ENCODE data around the gene FANCC. TPM values are rescaled to one million over a fixed set of nuclear protein-coding genes. Genes with fewer than 3 reads are reported as not detected.

FANCC gene
- total and polyA plus RNA-seq, 2 of the 13 experiments (the other 11 are each of a cell fraction or from before 2014, with no cell fraction given): 7.4 to 8.6 TPM

DNA sequence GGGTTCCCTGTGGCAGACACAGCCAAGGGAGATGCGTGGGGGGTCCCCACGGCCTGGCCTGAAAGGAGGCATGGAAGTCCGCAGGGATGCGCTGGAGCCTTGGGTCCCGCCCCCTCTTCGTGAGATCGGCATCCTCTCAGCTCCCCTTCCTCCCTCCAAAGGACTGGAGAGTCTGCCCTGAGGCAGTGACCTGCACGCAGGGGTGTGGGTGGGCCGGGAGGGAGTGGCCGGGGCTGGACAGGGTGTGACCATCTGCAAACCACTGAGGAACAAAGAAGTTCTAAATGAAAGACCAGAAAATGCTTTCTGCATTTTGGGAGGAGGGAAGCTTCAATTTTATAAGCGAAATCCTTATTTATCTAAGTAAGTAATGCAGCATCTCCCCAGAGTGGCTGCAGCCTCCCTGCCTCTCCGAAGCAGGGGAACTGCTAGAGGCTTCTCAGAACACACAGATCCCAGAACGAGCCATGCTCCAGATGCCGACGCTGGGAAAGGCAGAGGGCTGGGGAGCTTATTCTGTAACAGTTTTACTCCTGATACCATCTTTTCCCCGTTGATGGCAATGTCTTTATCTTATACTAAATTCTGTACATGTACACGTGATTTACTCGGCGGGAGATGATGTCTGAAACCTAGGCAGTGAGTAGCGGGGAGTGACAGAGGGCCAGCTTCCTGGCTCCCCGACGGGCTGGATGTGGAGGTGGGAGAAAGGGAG lies 221.7 kb downstream of the FANCC start:
- ChIA-PET CTCF (ENCODE audit: low intra/inter-chr PET ratio, low total read pairs) (no interaction called here), POLR2A (no interaction called here)
- Histone ChIP-seq H3K9ac (ENCODE audit: insufficient read depth, low read depth, low read length) (no peak overlapping the region), H3K4me3 (replicated peaks in 1 of 3; ENCODE audit: insufficient read depth in 1 of 3, low read depth in 2 of 3, low read length in 3 of 3) (no peak overlapping the region), H2AFZ (ENCODE audit: low read length) (no peak overlapping the region), H3K79me2 (ENCODE audit: insufficient read depth, low read length) (no peaks in the 10 kb centered on the region), H3K27me3 (ENCODE audit: control insufficient read depth in 1 of 2, insufficient read depth in 2 of 2, low read length in 2 of 2) (no peaks in the 10 kb centered on the region), H3K36me3 (replicated peaks in 1 of 2; ENCODE audit: control insufficient read depth in 1 of 2, insufficient read depth in 2 of 2, low read length in 2 of 2) (peaks cover 3 to 9% of the 10 kb centered on the region in 2 experiments; a peak in 3 of 5 replicates), H3K4me2 (ENCODE audit: low read depth, low read length) (no peak overlapping the region), H3K4me1 (ENCODE audit: insufficient read depth, low read length) (peaks cover 12% of the 10 kb centered on the region), H3K9me3 (ENCODE audit: low read length) (no peaks in the 10 kb centered on the region), H4K20me1 (ENCODE audit: insufficient read depth, low read length) (0 out of 2 replicates have a peak, but pooled peaks cover 3% of the 10 kb centered on the region), H3K27ac (ENCODE audit: extremely low read length, insufficient read depth, low read length) (no peak overlapping the region)
- WGBS (ENCODE audit: low lambda C conversion rate): 93% methylated on average over 22 of the region's 22 CpGs
- BruUV-seq (replicated peaks): no TSS peak
- FAIRE-seq (no peak), DNase-seq (ENCODE audit: low spot score) (no peak), ATAC-seq (no peak)
- in situ Hi-C loops (cut with HindIII; ENCODE audit: extremely low pct_ligation_motif_present, low pct_unique_long_range_greater_than_20kb): no loop called here
- no peak for TF ChIP-seq TOE1 (CRISPR knock-in tag; IDR thresholded peaks at IDR 0.05)
- TF ChIP-seq ZNF367 (CRISPR knock-in tag; IDR thresholded peaks at IDR 0.05; ENCODE audit: borderline replicate concordance): no peak
- no peak for TF ChIP-seq FOXP1 (IDR thresholded peaks at IDR 0.05)
- no peak for TF ChIP-seq FOXP1 (CRISPR knock-in tag; IDR thresholded peaks at IDR 0.05)
- no peak for TF ChIP-seq THYN1 (CRISPR knock-in tag; IDR thresholded peaks at IDR 0.05; ENCODE audit: borderline replicate concordance, low read depth)
- no peak for TF ChIP-seq RFX5 (IDR thresholded peaks at IDR 0.05; ENCODE audit: low read depth, low read length)
- intact Hi-C loops (cut with micrococcal nuclease; ENCODE audit: unreplicated experiment): no loop called here

GRCh38 chr9:95094002-95094401 lies 223.5 kb downstream of the FANCC start:
- Histone ChIP-seq H3K36me3 (replicated peaks in 1 of 2; ENCODE audit: control insufficient read depth in 1 of 2, insufficient read depth in 2 of 2, low read length in 2 of 2) (peaks cover 6 to 7% of the 10 kb centered on the region in 2 experiments; a peak in 2 of 5 replicates), H3K27ac (ENCODE audit: extremely low read length, insufficient read depth, low read length) (no peak overlapping the region), H3K4me1 (ENCODE audit: insufficient read depth, low read length) (peaks cover 18% of the 10 kb centered on the region), H3K9me3 (ENCODE audit: low read length) (no peaks in the 10 kb centered on the region), H3K27me3 (ENCODE audit: control insufficient read depth in 1 of 2, insufficient read depth in 2 of 2, low read length in 2 of 2) (no peaks in the 10 kb centered on the region), H2AFZ (ENCODE audit: low read length) (no peak overlapping the region), H3K4me3 (replicated peaks in 1 of 3; ENCODE audit: insufficient read depth in 1 of 3, low read depth in 2 of 3, low read length in 3 of 3) (no peak overlapping the region), H4K20me1 (ENCODE audit: insufficient read depth, low read length) (peaks cover 3% of the 10 kb centered on the region; the same call in 1 of the 2 replicates), H3K4me2 (ENCODE audit: low read depth, low read length) (no peak overlapping the region), H3K9ac (ENCODE audit: insufficient read depth, low read depth, low read length) (no peak overlapping the region), H3K79me2 (ENCODE audit: insufficient read depth, low read length) (no peaks in the 10 kb centered on the region)
- intact Hi-C loops (cut with micrococcal nuclease; ENCODE audit: unreplicated experiment) (no loop called here), in situ Hi-C loops (cut with HindIII; ENCODE audit: extremely low pct_ligation_motif_present, low pct_unique_long_range_greater_than_20kb) (no loop called here)
- DNase-seq (ENCODE audit: low spot score) (no peak), FAIRE-seq (no peak), ATAC-seq (no peak)
- BruUV-seq (replicated peaks): no TSS peak
- POLR2A ChIA-PET: no interaction called here
- CTCF ChIA-PET (ENCODE audit: low intra/inter-chr PET ratio, low total read pairs): no interaction called here
- TF ChIP-seq HNRNPK (IDR thresholded peaks at IDR 0.05; ENCODE audit: low read depth, low read length, poor library complexity, severe bottlenecking) (no peak), ZNF138 (CRISPR knock-in tag; IDR thresholded peaks at IDR 0.05; ENCODE audit: low read depth) (no peak), RBFOX2 (IDR thresholded peaks at IDR 0.05; ENCODE audit: low read depth, low read length) (no peak), AGO2 (optimal IDR thresholded peaks at IDR 0.05; ENCODE audit: low read depth, low read length) (peak; percentile 55), ZNF782 (CRISPR knock-in tag; IDR thresholded peaks at IDR 0.05; ENCODE audit: borderline replicate concordance) (no peak), TOE1 (CRISPR knock-in tag; IDR thresholded peaks at IDR 0.05) (no peak)
- TF ChIP-seq, protein P1, sequence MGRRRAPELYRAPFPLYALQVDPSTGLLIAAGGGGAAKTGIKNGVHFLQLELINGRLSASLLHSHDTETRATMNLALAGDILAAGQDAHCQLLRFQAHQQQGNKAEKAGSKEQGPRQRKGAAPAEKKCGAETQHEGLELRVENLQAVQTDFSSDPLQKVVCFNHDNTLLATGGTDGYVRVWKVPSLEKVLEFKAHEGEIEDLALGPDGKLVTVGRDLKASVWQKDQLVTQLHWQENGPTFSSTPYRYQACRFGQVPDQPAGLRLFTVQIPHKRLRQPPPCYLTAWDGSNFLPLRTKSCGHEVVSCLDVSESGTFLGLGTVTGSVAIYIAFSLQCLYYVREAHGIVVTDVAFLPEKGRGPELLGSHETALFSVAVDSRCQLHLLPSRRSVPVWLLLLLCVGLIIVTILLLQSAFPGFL (CRISPR knock-in tag; IDR thresholded peaks at IDR 0.05): no peak
- WGBS (ENCODE audit: low lambda C conversion rate): 88% methylated on average over 10 of the region's 10 CpGs
